ENCODE results near the gene CALHM6.

DNA sequence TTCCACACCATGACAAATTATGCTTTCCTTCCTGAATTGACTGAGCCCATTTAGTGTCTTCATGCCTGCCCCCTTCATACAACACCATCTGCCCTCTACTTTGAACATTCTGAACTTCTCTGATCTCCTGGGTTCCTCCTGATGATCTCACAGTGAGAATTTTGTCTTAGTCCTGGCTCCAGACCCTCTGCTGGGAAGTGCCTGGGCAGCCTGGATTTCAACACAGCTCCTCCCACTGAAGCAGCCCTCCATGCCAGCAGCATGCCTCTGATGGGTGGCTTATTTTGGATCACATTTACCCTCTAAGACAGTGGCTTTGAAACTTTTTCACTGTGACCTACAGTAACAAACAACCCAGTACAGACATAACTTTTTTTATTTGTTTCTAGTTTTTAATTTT lies 48.9 kb upstream of the CALHM6 start:
- TF ChIP-seq POLR2A (IDR thresholded peaks at IDR 0.05; ENCODE audit: low read depth, low read length) (no peak), POLR2AphosphoS5 (IDR thresholded peaks at IDR 0.05; ENCODE audit: low read depth, low read length) (no peak), TAF1 (IDR thresholded peaks at IDR 0.05; ENCODE audit: borderline replicate concordance, low read depth, low read length) (no peak)

All from GM12892 (cell line).